NOMO-1 treated with DMSO at 0.1 percent for 48 hours (cell line): ENCODE results near the gene KLHL28.
"Not testable (repeated sequence)": the region's sequence is repeated elsewhere in the genome, so short reads cannot be mapped to it uniquely, and the experiment has no call there.

Experiments used
- DNase-seq: peaks from one replicate; lab custom pipeline; 2025; ENCODE audit not compliant: unreplicated experiment; lab: John Stamatoyannopoulos, UW

Gene KLHL28

DNA sequence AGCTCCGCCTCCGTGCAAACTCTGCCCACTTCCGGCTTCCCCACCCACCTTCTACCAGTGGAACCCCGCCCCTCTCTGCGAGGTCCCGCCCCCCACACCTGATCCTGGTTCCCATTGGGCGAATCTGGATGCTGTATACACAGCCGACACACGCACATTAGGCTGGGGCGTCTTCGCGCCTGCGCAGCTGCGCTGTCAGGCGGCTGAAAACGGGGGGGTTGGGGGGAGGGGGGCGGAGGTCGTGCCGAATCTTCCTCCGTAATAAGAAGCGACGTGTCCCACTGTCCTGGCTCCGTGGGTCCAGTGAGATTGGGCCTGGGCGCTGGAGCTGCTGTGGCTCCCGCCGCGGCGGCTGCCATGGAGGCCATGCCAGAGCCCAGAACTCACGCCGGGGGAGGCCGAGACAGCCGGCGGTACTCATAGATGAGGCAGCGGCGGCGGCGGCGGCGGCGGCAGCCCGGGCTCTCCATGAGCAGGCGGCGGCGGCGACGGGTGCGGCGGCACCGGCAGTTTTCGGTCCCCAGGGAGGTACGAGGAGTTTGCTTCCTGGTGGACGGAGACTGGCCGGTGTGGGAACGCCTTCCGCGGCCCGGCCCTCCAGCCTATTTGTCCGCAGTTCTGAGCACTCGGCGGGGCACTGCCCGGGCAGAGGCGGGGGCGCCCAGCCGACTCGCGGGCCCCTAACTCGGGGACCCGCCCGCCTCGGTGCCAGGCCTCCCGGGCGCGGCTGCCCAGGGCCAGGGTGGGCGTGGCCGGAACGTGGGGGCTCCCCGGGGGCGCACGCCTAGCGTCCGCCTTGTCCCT, 64.5 kb downstream of the KLHL28 start:
- peak; percentile 92 for DNase-seq

DNA sequence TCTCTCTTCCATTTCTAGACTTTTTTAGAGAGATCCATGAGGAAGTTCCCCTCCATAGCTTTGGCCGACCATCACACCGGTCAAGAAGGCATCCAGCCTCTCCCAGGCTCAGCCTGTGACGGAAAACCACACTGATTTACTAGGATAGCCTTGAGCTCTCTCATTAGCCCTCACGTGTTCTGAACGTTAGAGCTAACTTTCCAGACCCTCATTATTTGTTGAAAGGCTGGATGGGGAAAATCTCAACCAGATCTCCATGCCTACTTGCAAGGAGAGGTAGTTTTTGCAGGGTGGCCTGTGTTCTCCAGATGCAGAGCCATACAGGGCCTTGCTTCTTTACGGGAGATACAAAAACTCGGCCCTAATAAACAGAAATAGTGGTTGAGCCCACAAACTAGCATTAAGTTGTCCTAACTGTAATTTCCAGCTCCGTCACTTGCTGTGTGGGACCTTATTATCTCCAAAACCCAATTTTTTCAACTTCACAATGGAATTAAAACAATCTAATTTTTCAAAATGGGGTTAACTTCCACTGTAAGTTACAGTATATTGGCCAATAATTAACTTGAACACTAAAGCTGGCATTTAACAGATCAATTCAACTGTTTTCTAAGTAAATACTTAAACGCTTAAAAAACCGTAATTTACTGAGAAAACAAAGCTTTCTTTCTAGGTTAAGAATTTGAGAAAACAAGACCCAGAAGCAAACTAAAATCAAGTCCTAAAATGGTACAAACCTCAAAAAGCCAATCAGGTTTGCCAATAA, 65.3 kb downstream of the KLHL28 start:
- no peak for DNase-seq

DNA sequence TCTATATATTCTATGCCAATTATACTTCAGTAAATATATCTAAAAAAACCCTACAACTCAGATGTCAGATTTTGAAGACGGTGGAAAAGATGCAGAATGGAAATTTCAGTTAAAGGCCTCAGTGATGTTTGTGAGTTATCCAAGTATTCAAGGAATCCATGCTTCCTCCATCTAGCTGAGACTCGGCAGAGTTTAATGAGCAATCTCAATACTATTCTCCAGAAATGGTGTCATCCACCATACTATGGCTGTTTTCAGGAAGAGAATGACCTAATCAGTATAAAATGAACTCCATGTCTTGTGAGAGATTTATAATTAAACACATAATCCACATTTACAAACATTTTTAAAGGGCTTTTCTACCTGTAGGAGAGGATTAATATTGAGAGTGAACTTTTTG, 66.0 kb downstream of the KLHL28 start:
- DNase-seq: no peak

DNA sequence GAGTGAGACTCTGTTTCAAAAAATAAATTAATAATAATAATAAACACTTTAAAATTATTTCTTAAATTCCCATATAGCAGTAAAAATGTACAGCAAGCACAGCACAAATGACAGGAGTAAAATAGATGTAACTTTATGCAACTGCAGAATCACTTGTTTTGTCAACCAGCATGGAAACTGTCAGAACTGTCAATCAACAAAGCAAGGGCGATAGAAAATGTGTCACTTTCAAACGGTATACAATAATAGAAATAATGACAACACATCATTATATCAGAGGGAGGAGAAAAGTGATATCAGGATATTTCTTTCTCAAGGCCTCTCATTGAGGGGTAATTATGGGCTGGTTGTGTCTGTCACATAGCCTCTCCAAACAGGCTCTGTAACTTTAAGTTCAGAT, 68.2 kb downstream of the KLHL28 start:
- no peak for DNase-seq

DNA sequence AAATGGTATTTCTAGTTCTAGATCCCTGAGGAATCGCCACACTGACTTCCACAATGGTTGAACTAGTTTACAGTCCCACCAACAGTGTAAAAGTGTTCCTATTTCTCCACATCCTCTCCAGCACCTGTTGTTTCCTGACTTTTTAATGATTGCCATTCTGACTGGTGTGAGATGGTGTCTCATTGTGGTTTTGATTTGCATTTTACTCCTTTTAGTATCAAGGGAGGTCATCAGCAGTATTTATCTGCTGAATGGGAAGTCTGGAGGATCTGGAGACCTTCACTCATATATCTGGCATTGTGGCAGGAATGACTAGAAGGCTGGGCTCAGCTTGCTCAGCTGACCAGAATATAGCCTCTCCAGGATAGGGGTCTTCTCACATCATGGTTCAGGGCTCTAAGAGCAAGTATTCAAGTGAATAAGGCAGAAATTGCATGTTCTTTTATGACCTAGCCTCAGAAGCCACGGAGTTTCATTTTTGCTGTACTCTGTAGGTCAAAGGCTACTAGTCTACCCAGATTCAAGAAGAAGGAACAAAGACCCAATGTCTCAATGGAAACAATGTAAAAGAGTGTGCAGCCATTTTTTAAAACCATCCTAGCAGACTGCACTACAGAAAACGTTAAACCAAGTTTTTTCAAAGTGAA, 69.9 kb downstream of the KLHL28 start:
- DNase-seq: not testable (repeated sequence)

DNA sequence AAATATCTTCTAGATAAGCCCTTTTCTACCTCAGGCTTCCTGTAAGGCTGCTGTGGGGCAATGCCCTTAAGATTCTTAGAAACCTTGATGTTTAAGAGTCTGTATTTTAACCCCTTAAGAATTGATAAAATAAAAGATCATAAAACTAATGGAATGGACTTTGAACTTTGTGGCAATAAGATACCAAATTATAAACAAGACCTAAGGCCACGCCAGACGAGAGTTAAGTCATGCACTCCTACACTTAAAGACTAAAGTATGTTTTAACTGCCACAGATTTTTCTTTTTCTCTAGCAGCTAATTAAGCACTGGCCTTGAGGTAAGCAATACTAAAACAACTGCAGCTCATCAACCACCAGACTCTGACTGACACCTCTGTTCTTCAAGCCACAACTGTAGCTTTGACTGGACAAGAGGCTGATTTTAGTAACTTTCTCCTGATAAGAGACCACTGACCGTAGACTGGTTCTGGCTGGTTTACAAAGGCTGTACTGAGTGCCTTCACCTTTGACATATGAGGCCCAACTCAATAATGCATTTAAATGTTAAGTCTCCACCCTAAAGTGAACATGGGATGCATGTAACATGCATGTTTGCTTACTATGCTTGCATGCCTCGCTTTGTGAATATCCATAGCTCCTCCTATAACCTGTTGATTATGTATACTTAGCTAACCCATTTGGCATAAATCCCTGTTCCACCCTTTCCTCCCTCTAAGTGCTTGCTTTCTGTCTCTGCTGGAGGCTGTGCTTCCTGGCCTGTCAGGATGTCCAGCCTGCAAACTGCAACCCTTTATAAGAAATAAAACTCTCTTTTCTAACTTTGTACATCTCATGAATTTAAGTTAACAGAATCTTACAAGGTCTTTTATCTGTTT, 71.9 kb downstream of the KLHL28 start:
- DNase-seq: no peak

DNA sequence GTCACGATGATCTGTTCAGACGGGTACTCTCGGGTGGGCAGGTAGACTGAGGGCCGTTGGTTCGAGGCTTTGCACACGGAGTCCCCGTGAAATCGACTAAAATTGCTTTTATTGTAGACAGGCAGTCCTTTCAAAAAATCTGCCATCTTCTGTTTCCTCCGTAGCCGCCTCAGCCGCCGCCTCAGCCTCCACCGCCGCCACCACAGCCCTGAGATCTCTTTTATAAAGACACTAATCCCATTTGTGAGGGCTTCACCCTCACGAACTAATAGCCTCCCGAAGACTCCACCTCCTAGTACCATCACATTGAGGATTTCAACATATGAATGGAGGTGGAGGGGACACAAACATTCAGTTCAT, 74.2 kb downstream of the KLHL28 start:
- DNase-seq: no peak

DNA sequence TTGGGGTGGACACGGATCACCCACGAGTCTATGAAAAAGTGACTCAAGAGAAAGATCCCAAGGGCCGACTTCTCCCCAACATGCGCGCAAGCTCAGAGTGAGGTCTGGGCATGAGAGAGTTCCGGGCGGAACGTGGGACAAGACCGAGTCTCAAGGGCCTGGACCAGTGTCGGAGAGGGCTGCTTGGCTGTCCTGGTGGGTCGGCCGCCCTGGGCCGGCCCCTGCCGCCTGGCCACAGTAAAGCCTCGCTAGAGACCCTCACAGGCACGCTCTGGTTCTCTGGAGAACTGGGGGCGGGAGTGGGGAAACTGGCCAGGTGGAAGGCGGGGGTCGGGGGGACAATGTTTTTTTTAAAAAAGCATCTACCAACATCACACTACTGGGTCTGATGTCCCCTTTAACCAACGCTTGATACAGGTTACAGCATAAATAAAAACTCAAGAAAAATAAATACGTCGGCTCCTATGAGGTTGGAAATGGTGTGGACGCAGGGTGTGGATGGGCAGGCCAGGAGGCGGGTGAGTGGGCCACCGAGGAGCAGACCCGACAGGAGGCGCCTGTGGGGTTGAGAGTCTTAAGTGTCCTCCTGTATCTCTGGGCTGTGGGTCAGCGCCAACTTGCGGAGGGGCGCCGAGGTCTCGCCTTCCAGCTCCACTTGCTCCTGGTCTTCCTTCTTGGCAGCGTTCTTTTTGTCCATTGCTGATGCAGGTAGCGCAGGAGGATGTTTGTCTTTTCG, 74.7 kb downstream of the KLHL28 start:
- no peak for DNase-seq

DNA sequence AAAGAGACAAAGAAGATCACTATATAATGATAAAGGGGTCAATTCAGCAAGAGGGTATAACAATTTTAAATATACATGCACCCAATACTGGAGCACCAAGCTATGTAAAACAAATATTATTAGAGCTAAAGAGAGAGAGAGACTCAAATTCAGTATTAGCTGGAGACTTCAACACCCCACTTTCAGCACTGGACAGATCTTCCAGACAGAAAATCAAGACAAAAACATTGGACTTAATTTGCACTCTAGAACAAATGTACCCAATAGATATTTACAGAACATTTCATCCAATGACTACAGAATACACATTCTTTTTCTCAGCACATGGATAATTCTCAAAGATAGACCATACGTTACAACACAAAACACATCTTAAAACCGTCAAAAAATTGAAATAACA, 81.0 kb downstream of the KLHL28 start:
- DNase-seq: no peak
